Retinal pigment epithelial cell (primary cell): ENCODE measurements around the gene SPTBN1.

Experiments used
- DNase-seq: peaks from one replicate; pipeline ENCODE4 v3.0.0-alpha.2; 2010; ENCODE audit warnings: low read depth
- H3K4me3 ChIP-seq: 2 replicates; pipeline ENCODE4 v1.5.1; 2011; ENCODE audit warnings: mild to moderate bottlenecking, low read length, control low read depth, moderate library complexity
- CTCF ChIP-seq: conservative IDR thresholded peaks from 2 replicates; pipeline ENCODE4 v1.5.1; 2011; ENCODE audit warnings: low read depth, low read length, control low read depth, inconsistent platforms

Gene SPTBN1

GRCh38 chr2:54519841-54520459 is 63.8 kb downstream of the SPTBN1 start:
- DNase-seq: no peak
- TF ChIP-seq CTCF: no peak

GRCh38 chr2:54520687-54521086 is 64.6 kb downstream of the SPTBN1 start:
- TF ChIP-seq CTCF: no peak
- DNase-seq: no peak
- no peak overlapping the region for H3K4me3 ChIP-seq

More at GRCh38 chr2:54519841-54520459, 63.8 kb downstream of the SPTBN1 start:
- H3K4me3 ChIP-seq: no peak overlapping the region

GRCh38 chr2:54522624-54523281 is 66.6 kb downstream of the SPTBN1 start:
- DNase-seq: no peak
- no peak overlapping the region for H3K4me3 ChIP-seq
- peak; percentile 68 for TF ChIP-seq CTCF

- DNase-seq: no peak
- no peak for TF ChIP-seq CTCF
- no peak overlapping the region for H3K4me3 ChIP-seq
These were observed 67.3 kb downstream of the SPTBN1 start for GRCh38 chr2:54523324-54523959.

GRCh38 chr2:54524226-54524991 is 68.3 kb downstream of the SPTBN1 start:
- no peak for TF ChIP-seq CTCF
- H3K4me3 ChIP-seq: no peak overlapping the region
- peak; percentile 79 for DNase-seq

- no peak overlapping the region for H3K4me3 ChIP-seq
- TF ChIP-seq CTCF: no peak
These were observed 69.2 kb downstream of the SPTBN1 start for GRCh38 chr2:54525321-54525720.

More at GRCh38 chr2:54525321-54525720, 69.2 kb downstream of the SPTBN1 start:
- no peak for DNase-seq
